ACHN (cell line): ENCODE results near the gene PTPRD.

ENCODE experiments used
- DNase-seq: peaks from one replicate; pipeline ENCODE4 v3.0.0-alpha.2; 2015
- in situ Hi-C: cut with HindIII; loops from 2 replicates; pipeline ENCODE4 v1.10.0; 2017; ENCODE audit warnings: low sequenced_read_pairs, low pct_ligation_motif_present, low pct_unique_long_range_greater_than_20kb

Gene PTPRD

GRCh38 chr9:9881692-9882091 is 731.1 kb downstream of the PTPRD start:
- no peak for DNase-seq
- in situ Hi-C loops: no loop called here

GRCh38 chr9:9874270-9874669 is 738.5 kb downstream of the PTPRD start:
- in situ Hi-C loops: no loop called here
- DNase-seq: no peak

GRCh38 chr9:9862235-9862810 is 750.5 kb downstream of the PTPRD start:
- in situ Hi-C loops: no loop called here
- no peak for DNase-seq

GRCh38 chr9:9855177-9856078 is 757.4 kb downstream of the PTPRD start:
- in situ Hi-C loops: no loop called here
- no peak for DNase-seq

GRCh38 chr9:9847750-9848149 is 765.1 kb downstream of the PTPRD start:
- in situ Hi-C loops: no loop called here

GRCh38 chr9:9846557-9846956 is 766.2 kb downstream of the PTPRD start:
- in situ Hi-C loops: no loop called here
- peak; percentile 7 for DNase-seq

More at GRCh38 chr9:9847750-9848149, 765.1 kb downstream of the PTPRD start:
- no peak for DNase-seq

GRCh38 chr9:9820436-9820835 is 792.4 kb downstream of the PTPRD start:
- DNase-seq: no peak
- in situ Hi-C loops: no loop called here

- no peak for DNase-seq
- in situ Hi-C loops: no loop called here
Observed at GRCh38 chr9:9819886-9820285, 792.9 kb downstream of the PTPRD start.

- no peak for DNase-seq
- in situ Hi-C loops: no loop called here
Observed at GRCh38 chr9:9817176-9817575, 795.6 kb downstream of the PTPRD start.

GRCh38 chr9:9804109-9804508 is 808.7 kb downstream of the PTPRD start:
- in situ Hi-C loops: no loop called here
- no peak for DNase-seq

GRCh38 chr9:9799287-9799686 is 813.5 kb downstream of the PTPRD start:
- in situ Hi-C loops: no loop called here
- no peak for DNase-seq

GRCh38 chr9:9792144-9792857 is 820.5 kb downstream of the PTPRD start:
- no peak for DNase-seq
- in situ Hi-C loops: no loop called here

GRCh38 chr9:9791611-9792010 is 821.2 kb downstream of the PTPRD start:
- peak; percentile 34 for DNase-seq
- in situ Hi-C loops: no loop called here

- DNase-seq: peak; percentile 66
- in situ Hi-C loops: no loop called here
Observed at GRCh38 chr9:9790216-9790872, 822.5 kb downstream of the PTPRD start.

GRCh38 chr9:9783711-9784110 is 829.1 kb downstream of the PTPRD start:
- DNase-seq: no peak
- in situ Hi-C loops: no loop called here

GRCh38 chr9:9783211-9783610 is 829.6 kb downstream of the PTPRD start:
- in situ Hi-C loops: no loop called here
- no peak for DNase-seq

- no peak for DNase-seq
- in situ Hi-C loops: no loop called here
Observed at GRCh38 chr9:9778293-9778692, 834.5 kb downstream of the PTPRD start.

GRCh38 chr9:9774471-9774870 is 838.3 kb downstream of the PTPRD start:
- in situ Hi-C loops: no loop called here

GRCh38 chr9:9771314-9771713 is 841.5 kb downstream of the PTPRD start:
- in situ Hi-C loops: no loop called here
- DNase-seq: no peak

More at GRCh38 chr9:9774471-9774870, 838.3 kb downstream of the PTPRD start:
- DNase-seq: no peak
